Lower leg skin (tissue), 3 donors: ENCODE measurements around the gene PASK.

Experiments used
- POLR2A ChIP-seq, 2 donors: fragments of 450-650 bp; IDR thresholded peaks; one replicate each; pipeline ENCODE4 v1.6.1; 2016 to 2017; ENCODE audit warnings: antibody characterized with exemption in 2 of 2, mild to moderate bottlenecking in 1 of 2, moderate library complexity in 1 of 2
- TF ChIP-seq, protein P1 (sequence below), 3 donors: fragments of 450-650 bp; IDR thresholded peaks; one replicate each; pipeline ENCODE4 v1.5.1; 2016; ENCODE audit warnings: antibody characterized with exemption in 3 of 3, mild to moderate bottlenecking in 3 of 3, moderate library complexity in 2 of 3

DNA sequence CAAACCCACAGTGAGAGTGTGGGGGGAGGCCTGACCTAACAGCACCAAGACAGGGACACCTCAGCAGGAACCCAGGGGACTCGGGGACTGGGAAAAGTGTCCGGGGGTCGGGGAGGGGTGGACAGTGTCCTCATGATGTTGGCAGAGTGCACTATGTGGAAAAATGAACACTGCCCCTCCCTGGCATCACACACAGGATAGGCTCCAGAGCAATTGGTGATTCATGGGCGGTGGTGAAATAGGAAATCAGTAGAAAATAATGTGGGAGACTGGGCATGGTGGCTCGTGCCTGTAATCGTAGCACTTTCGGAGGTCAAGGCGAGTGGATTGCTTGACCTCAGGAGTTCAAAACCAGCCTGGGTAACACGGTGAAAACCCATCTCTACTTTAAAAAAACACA is 35.6 kb upstream of the PASK start:
- TF ChIP-seq, protein P1, sequence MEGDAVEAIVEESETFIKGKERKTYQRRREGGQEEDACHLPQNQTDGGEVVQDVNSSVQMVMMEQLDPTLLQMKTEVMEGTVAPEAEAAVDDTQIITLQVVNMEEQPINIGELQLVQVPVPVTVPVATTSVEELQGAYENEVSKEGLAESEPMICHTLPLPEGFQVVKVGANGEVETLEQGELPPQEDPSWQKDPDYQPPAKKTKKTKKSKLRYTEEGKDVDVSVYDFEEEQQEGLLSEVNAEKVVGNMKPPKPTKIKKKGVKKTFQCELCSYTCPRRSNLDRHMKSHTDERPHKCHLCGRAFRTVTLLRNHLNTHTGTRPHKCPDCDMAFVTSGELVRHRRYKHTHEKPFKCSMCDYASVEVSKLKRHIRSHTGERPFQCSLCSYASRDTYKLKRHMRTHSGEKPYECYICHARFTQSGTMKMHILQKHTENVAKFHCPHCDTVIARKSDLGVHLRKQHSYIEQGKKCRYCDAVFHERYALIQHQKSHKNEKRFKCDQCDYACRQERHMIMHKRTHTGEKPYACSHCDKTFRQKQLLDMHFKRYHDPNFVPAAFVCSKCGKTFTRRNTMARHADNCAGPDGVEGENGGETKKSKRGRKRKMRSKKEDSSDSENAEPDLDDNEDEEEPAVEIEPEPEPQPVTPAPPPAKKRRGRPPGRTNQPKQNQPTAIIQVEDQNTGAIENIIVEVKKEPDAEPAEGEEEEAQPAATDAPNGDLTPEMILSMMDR (IDR thresholded peaks at IDR 0.05) = no peak
- no peak for TF ChIP-seq POLR2A (IDR thresholded peaks at IDR 0.05)
